ENCODE results near the gene GCFC2. TPM values are rescaled to one million over a fixed set of nuclear protein-coding genes. Genes with fewer than 3 reads are reported as not detected.

Gene GCFC2
- total RNA-seq, 4 donors from 2014 or later = 39.2 to 48.1 (median 43.7) TPM

- DNase-seq = no peak
- Histone ChIP-seq H3K27me3 (no peaks in the 10 kb centered on the region), H3K36me3 (no peaks in the 10 kb centered on the region), H3K4me1 (peaks cover 0 to 21% of the 10 kb centered on the region in 2 donors), H3K27ac (no peak overlapping the region), H3K4me3 (no peak overlapping the region), H3K9me3 (no peaks in the 10 kb centered on the region)
- intact Hi-C loops (cut with DNase I; ENCODE audit: low total_unique reads) (no loop called here), in situ Hi-C loops (cut with MboI; ENCODE audit: low sequenced_read_pairs in 4 of 4) (no loop called here)
- ATAC-seq = no peak
- TF ChIP-seq CTCF (IDR thresholded peaks at IDR 0.05 in 4 of 5, conservative IDR thresholded peaks at IDR 0.05 in 1 of 5) (no peak), POLR2A (IDR thresholded peaks at IDR 0.05) (no peak)
Observed at GRCh38 chr2:75632091-75632701, 78.5 kb downstream of the GCFC2 start.

GRCh38 chr2:75627902-75628504 lies 82.7 kb downstream of the GCFC2 start:
- intact Hi-C loops (cut with DNase I; ENCODE audit: low total_unique reads) = no loop called here

GRCh38 chr2:75622929-75623328 lies 87.8 kb downstream of the GCFC2 start:
- in situ Hi-C loops (cut with MboI; ENCODE audit: low sequenced_read_pairs in 4 of 4) = loop anchor here in 3 of 4 donors (25.0 kb wide), 3 partner anchors 161 to 936 kb away; no protein-coding TSS in a partner anchor
- intact Hi-C loops (cut with DNase I; ENCODE audit: low total_unique reads) = no loop called here

More at GRCh38 chr2:75627902-75628504, 82.7 kb downstream of the GCFC2 start:
- H3K4me3 ChIP-seq = no peak overlapping the region
- DNase-seq (peak in 1 of 2 donors; percentile 49), ATAC-seq (peak; percentile 75 to 76)
- no peak overlapping the region for H3K27ac ChIP-seq
- in situ Hi-C loops (cut with MboI; ENCODE audit: low sequenced_read_pairs in 4 of 4) = no loop called here
- H3K4me1 ChIP-seq = peaks cover 0 to 10% of the 10 kb centered on the region in 2 donors
- TF ChIP-seq POLR2A (IDR thresholded peaks at IDR 0.05) = no peak
- peak; percentile 44 to 87 (median 52) for TF ChIP-seq CTCF (IDR thresholded peaks at IDR 0.05 in 4 of 5, conservative IDR thresholded peaks at IDR 0.05 in 1 of 5)
- no peaks in the 10 kb centered on the region for H3K9me3 ChIP-seq
- no peaks in the 10 kb centered on the region for H3K36me3 ChIP-seq
- H3K27me3 ChIP-seq = no peaks in the 10 kb centered on the region

GRCh38 chr2:75622500-75622899 lies 88.2 kb downstream of the GCFC2 start:
- TF ChIP-seq POLR2A (IDR thresholded peaks at IDR 0.05) (no peak), CTCF (IDR thresholded peaks at IDR 0.05 in 4 of 5, conservative IDR thresholded peaks at IDR 0.05 in 1 of 5) (no peak)
- Histone ChIP-seq H3K27ac (no peak overlapping the region), H3K27me3 (no peaks in the 10 kb centered on the region), H3K4me3 (no peak overlapping the region), H3K4me1 (no peaks in the 10 kb centered on the region), H3K36me3 (no peaks in the 10 kb centered on the region), H3K9me3 (no peaks in the 10 kb centered on the region)
- DNase-seq = no peak
- in situ Hi-C loops (cut with MboI; ENCODE audit: low sequenced_read_pairs in 4 of 4) (loop anchor here in 3 of 4 donors (25.0 kb wide), 3 partner anchors 160 to 935 kb away; no protein-coding TSS in a partner anchor), intact Hi-C loops (cut with DNase I; ENCODE audit: low total_unique reads) (no loop called here)
- no peak for ATAC-seq

More at GRCh38 chr2:75622929-75623328, 87.8 kb downstream of the GCFC2 start:
- no peak overlapping the region for H3K27ac ChIP-seq
- TF ChIP-seq CTCF (IDR thresholded peaks at IDR 0.05 in 4 of 5, conservative IDR thresholded peaks at IDR 0.05 in 1 of 5) (no peak), POLR2A (IDR thresholded peaks at IDR 0.05) (no peak)
- no peak overlapping the region for H3K4me3 ChIP-seq
- H3K27me3 ChIP-seq = no peaks in the 10 kb centered on the region
- DNase-seq (no peak), ATAC-seq (no peak)
- no peaks in the 10 kb centered on the region for H3K4me1 ChIP-seq
- H3K36me3 ChIP-seq = no peaks in the 10 kb centered on the region
- H3K9me3 ChIP-seq = no peaks in the 10 kb centered on the region

Measured in gastrocnemius medialis (tissue), 4 donors.